ENCODE measurements around the gene EVI2A.
A peak's percentile ranks its signal among the peaks of the same experiment; 100 is the strongest.
"Not testable (repeated sequence)": the region's sequence is repeated elsewhere in the genome, so short reads cannot be mapped to it uniquely, and the experiment has no call there.

The EVI2A gene

GRCh38 chr17:31321481-31321880 lies at the start of gene EVI2A:
EVI2A (minus strand) TSS chr17:31321622; CDS start chr17:31319013, 2,609 bp downstream.
- no peak for DNase-seq

- no peak for DNase-seq
Measured at GRCh38 chr17:31369266-31369665, 47.8 kb upstream of the EVI2A start.

DNA sequence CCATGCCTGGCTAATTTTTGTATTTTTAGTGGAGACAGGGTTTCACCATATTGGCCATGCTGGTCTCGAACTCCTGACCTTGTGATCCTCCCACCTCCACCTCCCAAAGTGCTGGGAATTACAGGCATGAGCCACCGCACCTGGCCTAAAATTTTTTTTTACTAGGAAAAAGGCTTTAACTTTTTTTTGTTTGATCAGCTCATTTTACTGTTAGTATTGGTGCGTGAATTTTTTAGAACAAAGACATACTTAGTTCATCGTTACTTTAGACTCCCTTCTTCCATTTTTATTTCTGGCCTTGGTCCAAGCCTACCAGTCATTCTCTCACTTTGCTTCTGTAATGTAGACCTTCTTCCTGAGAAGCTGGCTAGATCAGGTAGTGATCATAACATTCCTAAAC lies 44.7 kb upstream of the EVI2A start:
- DNase-seq = no peak

- DNase-seq = no peak
Measured at GRCh38 chr17:31364012-31364411, 42.6 kb upstream of the EVI2A start.

GRCh38 chr17:31357839-31358394 lies 36.5 kb upstream of the EVI2A start:
- DNase-seq = no peak

GRCh38 chr17:31357091-31357490 lies 35.7 kb upstream of the EVI2A start:
- DNase-seq = no peak

DNA sequence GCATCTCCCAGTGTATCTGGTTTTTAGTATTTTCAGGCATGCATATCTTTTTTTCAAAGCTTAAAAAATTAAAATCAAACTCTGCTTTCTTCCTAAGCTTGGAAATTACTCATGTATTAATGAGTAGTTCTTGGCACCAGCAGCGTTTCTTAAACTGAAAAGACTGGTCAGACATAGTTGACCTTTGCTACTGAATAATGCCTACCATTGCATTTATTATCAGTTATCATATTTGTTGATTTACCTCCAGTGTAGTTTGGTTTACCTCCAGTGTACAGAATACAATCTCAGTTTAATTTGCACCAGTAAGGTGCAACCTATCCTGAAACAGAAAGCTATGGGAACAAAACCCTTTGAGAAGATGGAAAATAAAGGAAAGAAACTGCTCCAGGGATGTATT lies 34.5 kb upstream of the EVI2A start:
- no peak for DNase-seq

DNA sequence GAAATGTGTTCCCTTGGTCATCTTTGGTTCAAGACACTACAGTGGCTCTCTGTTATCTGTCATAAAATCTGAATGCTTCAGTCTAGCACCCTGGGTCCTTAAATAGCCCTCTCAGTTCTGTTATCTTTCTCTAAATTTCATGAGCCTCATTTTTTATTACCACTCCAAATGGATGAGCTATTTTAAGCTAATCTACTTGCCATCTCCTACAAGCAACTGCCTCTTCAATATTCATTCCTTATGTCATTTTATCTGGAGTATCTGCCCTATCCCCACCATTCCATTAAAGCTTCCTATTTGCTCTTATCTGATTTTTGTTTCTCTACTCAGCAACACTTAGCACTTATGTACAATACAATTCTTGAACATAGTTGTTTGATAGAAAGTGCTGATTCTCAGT lies 28.0 kb upstream of the EVI2A start:
- DNase-seq = no peak

- not testable (repeated sequence) for DNase-seq
Measured at GRCh38 chr17:31345191-31345747, 23.8 kb upstream of the EVI2A start.

GRCh38 chr17:31339906-31340661 lies 18.7 kb upstream of the EVI2A start:
- DNase-seq = no peak

DNA sequence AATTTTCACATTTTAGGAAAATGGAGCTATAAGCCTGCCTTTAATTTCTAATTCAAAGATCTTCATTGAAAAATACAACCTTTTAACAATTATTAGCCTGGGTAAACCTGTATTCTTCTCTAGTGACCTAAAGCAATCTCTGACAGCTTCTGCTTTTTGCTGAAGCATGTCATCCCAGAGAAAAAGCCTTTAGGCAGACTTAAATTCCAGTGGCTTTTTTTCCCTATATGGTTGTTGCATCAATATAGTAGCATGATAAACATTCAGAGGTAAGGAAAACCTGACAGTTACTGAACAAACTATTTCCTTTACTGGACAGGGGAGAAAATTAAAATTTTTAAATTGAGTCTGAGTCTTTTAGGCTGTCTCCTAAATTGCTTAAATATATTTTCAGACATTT lies 7.8 kb upstream of the EVI2A start:
- DNase-seq = no peak

GRCh38 chr17:31328160-31328535 lies 6.7 kb upstream of the EVI2A start:
- DNase-seq = no peak

GRCh38 chr17:31327534-31328159 lies 6.2 kb upstream of the EVI2A start:
- DNase-seq = no peak

- no peak for DNase-seq
Measured at GRCh38 chr17:31323551-31323950, 2.1 kb upstream of the EVI2A start.

DNA sequence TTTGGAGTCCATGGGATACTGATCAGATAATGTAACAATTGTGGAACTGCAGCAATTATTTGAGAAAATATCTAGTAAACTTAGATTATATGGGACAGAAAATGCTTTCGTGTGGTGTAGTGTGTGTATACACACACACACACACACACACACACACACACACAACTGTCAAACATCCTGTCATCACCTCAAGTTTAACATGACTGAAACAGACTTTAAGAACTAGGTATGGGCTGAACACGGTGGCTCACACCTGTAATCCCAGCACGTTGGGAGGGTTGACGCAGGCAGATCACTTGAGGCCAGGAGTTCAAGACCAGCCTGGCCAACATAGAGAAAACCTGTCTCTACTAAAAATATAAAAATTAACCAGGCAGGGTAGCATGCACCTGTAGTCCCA lies 544 bp upstream of the EVI2A start:
- DNase-seq = no peak

GRCh38 chr17:31320791-31321190 lies 631 bp downstream of the EVI2A start:
- peak; percentile 13 for DNase-seq

GRCh38 chr17:31320241-31320640 lies 1.2 kb downstream of the EVI2A start:
- no peak for DNase-seq

DNA sequence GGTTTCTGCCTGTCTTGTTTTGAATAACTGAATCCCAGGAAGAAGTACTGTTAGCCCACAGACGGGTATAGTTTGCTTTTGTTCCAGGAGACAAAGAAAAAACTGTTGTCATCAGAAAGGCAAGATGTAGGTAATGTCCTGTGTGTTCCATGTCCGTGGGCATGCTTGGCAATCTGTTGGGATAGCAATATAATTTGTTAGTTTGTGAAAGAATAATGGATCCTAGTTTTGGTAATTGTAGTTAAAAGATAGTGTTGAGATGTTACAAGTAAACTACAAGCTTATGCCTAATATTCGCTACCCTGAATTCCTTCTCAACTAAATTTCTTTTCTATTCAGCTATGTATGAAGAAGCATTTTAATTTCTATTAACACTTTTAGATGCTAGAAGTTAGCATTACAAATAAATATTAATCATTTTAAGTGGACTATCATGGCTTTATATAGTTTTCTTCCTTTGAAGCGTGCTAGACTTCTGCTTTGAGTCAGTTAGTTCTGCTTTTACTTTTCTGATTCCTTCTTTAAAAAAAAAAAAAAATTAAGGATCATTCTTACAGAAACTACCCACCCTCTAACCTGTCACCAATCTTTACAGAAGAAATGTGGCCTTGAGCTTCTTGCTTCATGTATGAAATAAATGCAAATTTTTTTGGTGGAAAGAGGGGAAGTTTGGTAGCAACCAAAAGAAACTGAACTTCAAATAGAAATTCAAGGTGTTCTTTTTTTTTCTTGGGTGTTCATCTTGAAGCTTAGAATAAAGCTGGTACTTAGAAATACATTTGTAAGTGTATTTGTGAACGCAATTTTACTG lies 2.4 kb downstream of the EVI2A start:
- peak; percentile 58 for DNase-seq

GRCh38 chr17:31318298-31318801 lies 3.1 kb downstream of the EVI2A start:
- peak; percentile 67 for DNase-seq

GRCh38 chr17:31314782-31315100 lies 6.7 kb downstream of the EVI2A start:
- DNase-seq = no peak

GRCh38 chr17:31313982-31314781 lies 7.2 kb downstream of the EVI2A start, which contains the start of gene EVI2B:
EVI2B (minus strand) TSS chr17:31314054; CDS start chr17:31305609, 8,445 bp downstream.
- DNase-seq = no peak

DNA sequence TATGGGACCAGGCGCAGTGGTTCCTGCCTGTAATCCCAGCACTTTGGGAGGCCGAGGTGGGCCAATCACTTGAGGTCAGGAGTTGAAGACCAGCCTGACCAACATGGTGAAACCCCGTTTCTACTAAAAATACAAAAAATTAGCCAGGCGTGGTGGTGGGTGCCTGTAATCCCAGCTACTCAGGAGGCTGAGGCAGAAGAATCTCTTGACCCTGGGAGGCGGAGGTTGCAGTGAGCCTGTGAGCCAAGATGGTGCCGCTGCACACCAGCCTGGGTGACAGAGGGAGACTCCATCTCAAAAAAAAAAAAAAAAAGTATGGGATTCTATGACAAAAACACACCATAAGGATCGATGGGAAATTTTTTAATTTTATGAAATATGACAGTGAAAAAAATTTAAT lies 9.2 kb downstream of the EVI2A start:
- DNase-seq = not testable (repeated sequence)

Data from NCI-H1105 treated with DMSO at 0.1 percent for 48 hours (cell line).